Renal pelvis (tissue), 4 donors: ENCODE data around the gene KDM7A. TPM values are rescaled to one million over a fixed set of nuclear protein-coding genes. Genes with fewer than 3 reads are reported as not detected.

Experiments
- DNase-seq: peaks from one replicate; pipeline ENCODE4 v3.0.0-alpha.2; 2013
- polyA plus RNA-seq, 3 donors: library from polyadenylated mRNA; unstranded; fragments of 120-200 nt; gene quantifications; one replicate each; pipeline ENCODE4 v1.2.1, GENCODE V29; 2013; ENCODE audit not compliant: insufficient read length in 3 of 3

The KDM7A gene
- polyA plus RNA-seq, 3 donors: 9.5 to 18.2 (median 13.3) TPM

DNA sequence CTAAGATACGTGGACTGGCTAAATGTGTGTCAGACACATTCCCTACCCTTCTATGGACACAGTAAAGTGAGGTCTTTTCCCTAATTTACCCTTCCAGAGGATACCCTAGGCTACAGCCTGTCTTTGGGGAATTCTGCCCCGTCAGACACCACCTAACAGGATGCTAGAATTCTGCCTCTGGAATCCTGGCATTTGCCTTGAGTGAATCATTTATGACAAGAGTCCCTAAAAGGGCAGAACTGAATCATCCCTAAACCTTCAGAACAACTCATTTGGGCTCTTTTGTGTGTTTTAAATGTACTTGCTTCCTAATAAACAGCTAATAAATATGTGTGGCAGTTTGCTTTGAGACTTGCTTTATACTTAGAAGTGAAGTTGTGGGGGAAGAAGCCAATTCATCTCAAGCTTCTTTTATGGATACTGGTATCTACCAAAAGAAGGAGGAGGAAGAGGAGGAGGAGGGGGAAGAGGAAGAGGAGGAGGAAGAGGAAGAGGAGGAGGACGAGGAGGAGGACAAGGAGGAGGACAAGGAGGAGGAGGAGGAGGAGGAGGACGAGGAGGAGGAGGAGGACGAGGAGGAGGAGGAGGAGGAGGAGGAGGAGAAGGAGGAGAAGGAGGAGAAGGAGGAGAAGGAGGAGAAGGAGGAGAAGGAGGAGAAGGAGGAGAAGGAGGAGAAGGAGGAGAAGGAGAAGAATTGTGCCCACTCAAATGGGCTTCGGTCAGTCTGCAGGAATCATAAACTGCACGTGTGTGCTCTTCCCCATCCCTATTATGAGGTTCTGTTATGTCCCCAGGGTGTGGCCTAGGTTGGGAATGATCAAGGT is 141.2 kb downstream of the KDM7A start:
- DNase-seq: no peak

Other genes starting within 250 kb of the KDM7A start
- gene PARP12, start 114.0 kb downstream of the KDM7A start, polyA plus RNA-seq: 10 to 100 TPM; 13.3 to 22.2 (median 17.0) TPM
- 10 to 100 TPM; 48.1 to 64.5 (median 60.4) TPM for gene SLC37A3, start 221.5 kb upstream of the KDM7A start, polyA plus RNA-seq
- gene RAB19, start 227.1 kb upstream of the KDM7A start, polyA plus RNA-seq: 1 to 10 TPM; 2.2 to 3.4 (median 2.8) TPM